ENCODE measurements around the gene PDE3B. TPM values are rescaled to one million over a fixed set of nuclear protein-coding genes. Genes with fewer than 3 reads are reported as not detected.

PDE3B gene
- total and polyA plus RNA-seq, 9 of the 15 experiments (the other 6 are each of a cell fraction or from before 2014, with no cell fraction given): 2.3 to 22.5 (median 12.2) TPM

DNA sequence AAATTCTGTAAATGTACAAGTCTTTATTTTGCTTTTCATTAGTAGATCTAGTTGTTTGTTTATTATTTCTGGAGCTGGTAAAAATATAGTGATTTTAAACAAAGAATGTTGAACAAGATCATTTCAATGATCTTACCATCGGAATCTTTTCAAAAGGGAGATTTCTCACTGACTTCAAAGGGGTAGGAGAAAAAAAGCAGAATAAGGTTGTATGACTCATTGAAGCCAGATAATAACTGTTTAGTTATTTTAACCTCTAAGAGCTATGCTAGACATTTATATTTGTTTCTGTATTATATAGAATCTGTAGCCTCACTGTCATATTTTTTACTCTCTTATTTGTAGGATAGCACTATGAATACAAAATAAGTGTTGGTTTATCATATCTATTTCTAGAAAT lies 8.1 kb upstream of the PDE3B start:
- FAIRE-seq: no peak
- ChIA-PET POLR2A (no interaction called here), CTCF (ENCODE audit: low intra/inter-chr PET ratio) (no interaction called here)
- no peak for ATAC-seq
- in situ Hi-C loops (cut with MboI): no loop called here
- Histone ChIP-seq H3K36me3 (ENCODE audit: control insufficient read depth, insufficient read depth, low read length) (peaks cover 58% of the 10 kb centered on the region), H3K79me2 (ENCODE audit: control insufficient read depth, insufficient read depth, low read length) (peaks cover 61% of the 10 kb centered on the region), H2AFZ (ENCODE audit: low read depth, low read length) (no peak overlapping the region), H3K27ac (ENCODE audit: extremely low read depth, low read depth, low read length) (no peak overlapping the region), H4K20me1 (replicated peaks; ENCODE audit: control insufficient read depth, insufficient read depth, low read length) (no peaks in the 10 kb centered on the region), H3K9me1 (ENCODE audit: control insufficient read depth, insufficient read depth, low read length) (no peaks in the 10 kb centered on the region), H3K9ac (ENCODE audit: insufficient read depth in 1 of 2, low read depth in 2 of 2, low read length in 2 of 2) (no peak overlapping the region), H3K4me2 (ENCODE audit: insufficient read depth, low read length) (no peak overlapping the region), H3K4me1 (replicated peaks in 1 of 2; ENCODE audit: control insufficient read depth in 2 of 2, insufficient read depth in 2 of 2, low read length in 2 of 2) (0 out of 5 replicates have a peak, but pooled peaks cover 0 to under 1% of the 10 kb centered on the region in 2 experiments), H3K9me3 (replicated peaks; ENCODE audit: control insufficient read depth, insufficient read depth, low read depth, low read length) (peaks cover 26% of the 10 kb centered on the region), H3K27me3 (ENCODE audit: control insufficient read depth in 2 of 2, insufficient read depth in 2 of 2, low read length in 2 of 2) (no peaks in the 10 kb centered on the region), H3K4me3 (no peak overlapping the region)
- intact Hi-C loops (cut with micrococcal nuclease): no loop called here
- 100% methylated on average over 1 of the region's 1 CpG for WGBS (ENCODE audit: insufficient coverage, low coverage, missing lambda C conversion rate)
- no peak for DNase-seq (ENCODE audit: extremely low read depth in 1 of 4, low spot score in 3 of 4)
- no TSS peak for BruUV-seq (replicated peaks)
- TF ChIP-seq POLR2AphosphoS5 (IDR thresholded peaks at IDR 0.05; ENCODE audit: control insufficient read depth, insufficient read depth, low read depth, low read length) (no peak), SMARCA5 (IDR thresholded peaks at IDR 0.05) (no peak), POLR2B (IDR thresholded peaks at IDR 0.05; ENCODE audit: low read depth, partially characterized antibody) (no peak), MAFF (IDR thresholded peaks at IDR 0.05; ENCODE audit: low read length) (no peak), ERF (CRISPR knock-in tag; IDR thresholded peaks at IDR 0.05) (no peak), HMGN3 (IDR thresholded peaks at IDR 0.05; ENCODE audit: borderline replicate concordance, extremely low read depth, insufficient read length, low read depth, low read length) (no peak), MCM3 (IDR thresholded peaks at IDR 0.05) (no peak), PCBP1 (IDR thresholded peaks at IDR 0.05; ENCODE audit: low read depth, low read length, poor library complexity, severe bottlenecking) (no peak), TBP (optimal IDR thresholded peaks at IDR 0.05; ENCODE audit: low read depth, low read length) (no peak), PHF21A (IDR thresholded peaks at IDR 0.05; ENCODE audit: borderline replicate concordance, low read depth) (no peak), SRSF3 (IDR thresholded peaks at IDR 0.05; ENCODE audit: insufficient read depth, low read length) (no peak), E2F3 (CRISPR knock-in tag; IDR thresholded peaks at IDR 0.05) (no peak), ZNF217 (CRISPR knock-in tag; IDR thresholded peaks at IDR 0.05) (no peak), MYBL2 (IDR thresholded peaks at IDR 0.05; ENCODE audit: low read depth) (no peak), MYBL2 (CRISPR knock-in tag; IDR thresholded peaks at IDR 0.05; ENCODE audit: borderline replicate concordance) (no peak), ZNF41 (CRISPR knock-in tag; conservative IDR thresholded peaks at IDR 0.05) (no peak), HSF4 (CRISPR knock-in tag; IDR thresholded peaks at IDR 0.05; ENCODE audit: borderline replicate concordance) (no peak)
- TF ChIP-seq, protein P1, sequence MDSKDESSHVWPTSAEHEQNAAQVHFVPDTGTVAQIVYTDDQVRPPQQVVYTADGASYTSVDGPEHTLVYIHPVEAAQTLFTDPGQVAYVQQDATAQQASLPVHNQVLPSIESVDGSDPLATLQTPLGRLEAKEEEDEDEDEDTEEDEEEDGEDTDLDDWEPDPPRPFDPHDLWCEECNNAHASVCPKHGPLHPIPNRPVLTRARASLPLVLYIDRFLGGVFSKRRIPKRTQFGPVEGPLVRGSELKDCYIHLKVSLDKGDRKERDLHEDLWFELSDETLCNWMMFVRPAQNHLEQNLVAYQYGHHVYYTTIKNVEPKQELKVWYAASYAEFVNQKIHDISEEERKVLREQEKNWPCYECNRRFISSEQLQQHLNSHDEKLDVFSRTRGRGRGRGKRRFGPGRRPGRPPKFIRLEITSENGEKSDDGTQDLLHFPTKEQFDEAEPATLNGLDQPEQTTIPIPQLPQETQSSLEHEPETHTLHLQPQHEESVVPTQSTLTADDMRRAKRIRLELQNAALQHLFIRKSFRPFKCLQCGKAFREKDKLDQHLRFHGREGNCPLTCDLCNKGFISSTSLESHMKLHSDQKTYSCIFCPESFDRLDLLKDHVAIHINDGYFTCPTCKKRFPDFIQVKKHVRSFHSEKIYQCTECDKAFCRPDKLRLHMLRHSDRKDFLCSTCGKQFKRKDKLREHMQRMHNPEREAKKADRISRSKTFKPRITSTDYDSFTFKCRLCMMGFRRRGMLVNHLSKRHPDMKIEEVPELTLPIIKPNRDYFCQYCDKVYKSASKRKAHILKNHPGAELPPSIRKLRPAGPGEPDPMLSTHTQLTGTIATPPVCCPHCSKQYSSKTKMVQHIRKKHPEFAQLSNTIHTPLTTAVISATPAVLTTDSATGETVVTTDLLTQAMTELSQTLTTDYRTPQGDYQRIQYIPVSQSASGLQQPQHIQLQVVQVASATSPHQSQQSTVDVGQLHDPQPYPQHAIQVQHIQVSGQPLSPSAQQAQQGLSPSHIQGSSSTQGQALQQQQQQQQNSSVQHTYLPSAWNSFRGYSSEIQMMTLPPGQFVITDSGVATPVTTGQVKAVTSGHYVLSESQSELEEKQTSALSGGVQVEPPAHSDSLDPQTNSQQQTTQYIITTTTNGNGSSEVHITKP (IDR thresholded peaks at IDR 0.05; ENCODE audit: partially characterized antibody): no peak

All from K562 (cell line).